Activated CD4-positive, alpha-beta T cell treated with anti-CD3 and anti-CD28 coated beads, Interleukin-2, amount 50 U/mL, for 1 hour (primary cell): Measurements from ENCODE around the gene SLC23A2.
A peak's percentile ranks its signal among the peaks of the same experiment; 100 is the strongest.
"Not testable (repeated sequence)": the region's sequence is repeated elsewhere in the genome, so short reads cannot be mapped to it uniquely, and the experiment has no call there.

Source experiments
- DNase-seq: peaks from one replicate; pipeline ENCODE4 v3.0.0-alpha.2; 2020

SLC23A2 gene

GRCh38 chr20:4898282-4899244, 102.7 kb downstream of the SLC23A2 start:
- no peak for DNase-seq

- no peak for DNase-seq
Measured at GRCh38 chr20:4897600-4897999, 103.7 kb downstream of the SLC23A2 start.

DNA sequence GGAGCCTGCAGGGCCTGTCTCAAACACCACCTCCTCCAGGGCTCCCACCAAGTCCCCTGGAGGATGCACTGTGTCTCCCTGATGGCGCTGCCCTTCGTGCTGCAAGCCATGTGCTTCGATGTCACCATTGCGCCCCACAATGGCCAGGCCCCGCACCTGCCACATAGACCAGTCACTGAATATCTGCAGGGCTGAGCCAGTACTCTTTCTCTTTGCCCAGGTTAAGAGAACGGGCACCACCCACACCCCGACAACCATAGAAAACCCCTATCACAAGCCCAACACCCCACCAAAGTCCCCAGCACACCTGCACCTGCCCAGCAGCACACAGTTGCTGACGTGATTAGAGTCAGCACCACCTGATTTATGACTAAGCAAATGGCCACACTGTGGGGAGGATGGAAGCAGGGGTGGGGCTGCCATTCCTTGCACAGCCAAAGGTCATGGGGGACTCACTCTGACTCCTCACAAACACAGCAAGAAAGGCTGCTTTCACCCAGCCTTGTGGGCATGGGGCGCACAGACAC, 104.3 kb downstream of the SLC23A2 start:
- peak; percentile 4 for DNase-seq

DNA sequence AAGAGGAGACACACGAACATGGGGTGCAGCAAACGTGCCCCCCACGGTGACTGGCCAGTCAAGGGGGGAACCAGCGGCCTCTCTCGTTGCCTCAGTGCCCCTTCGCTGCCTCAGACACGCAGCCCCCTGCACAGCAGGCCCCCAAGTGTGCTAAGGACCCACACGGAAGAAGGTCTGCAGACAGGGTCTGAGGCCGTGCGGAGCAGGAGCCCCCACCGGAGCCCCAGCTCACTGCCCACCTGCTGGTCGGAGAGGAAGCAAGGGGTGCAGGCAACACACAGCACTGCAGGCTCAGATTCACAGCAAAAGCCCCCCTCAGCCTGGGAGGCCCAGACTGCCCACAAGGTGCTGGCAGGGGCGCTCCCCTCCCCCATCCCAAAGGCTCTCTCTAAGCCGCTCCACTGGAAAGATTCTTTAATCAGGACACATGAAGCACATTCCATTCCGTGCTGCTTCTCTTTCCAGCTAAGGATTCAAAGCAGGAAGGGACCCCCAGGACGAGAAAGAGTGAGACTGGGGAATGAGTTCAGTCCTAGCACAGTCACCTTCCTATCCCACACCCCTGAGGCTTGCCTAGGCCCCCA, 105.1 kb downstream of the SLC23A2 start:
- DNase-seq: no peak

GRCh38 chr20:4894981-4895381, 106.3 kb downstream of the SLC23A2 start:
- no peak for DNase-seq

GRCh38 chr20:4894409-4894808, 106.9 kb downstream of the SLC23A2 start:
- no peak for DNase-seq

GRCh38 chr20:4893709-4894108, 107.6 kb downstream of the SLC23A2 start:
- no peak for DNase-seq

- no peak for DNase-seq
Measured at GRCh38 chr20:4891997-4892396, 109.3 kb downstream of the SLC23A2 start.

DNA sequence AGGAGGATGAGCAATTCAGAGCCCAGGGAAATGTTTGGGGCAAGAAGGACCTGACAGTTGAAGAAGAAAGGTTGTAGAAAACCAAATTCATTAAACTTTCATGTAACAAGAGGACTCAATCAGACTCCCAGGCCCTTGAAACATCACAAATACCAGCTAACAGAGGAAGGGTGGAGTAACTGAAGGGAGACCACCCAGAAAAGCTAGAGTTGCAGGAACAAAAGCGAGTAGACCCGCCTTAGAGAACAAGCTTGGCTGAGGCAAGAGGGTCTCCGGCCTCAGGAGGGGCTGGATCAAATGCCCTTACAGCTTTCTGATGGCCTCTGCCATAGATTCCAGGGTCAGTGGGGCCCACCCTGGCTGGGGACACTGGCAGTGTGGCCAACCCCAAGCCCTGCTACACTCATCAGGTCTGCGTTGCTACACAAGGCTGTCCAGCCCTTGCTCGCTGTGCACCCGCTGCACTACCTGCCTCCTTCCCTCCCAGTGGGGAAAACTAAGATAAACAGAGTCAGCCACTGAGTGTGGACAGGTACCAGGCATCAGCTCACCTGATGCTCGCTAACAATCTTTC, 110.0 kb downstream of the SLC23A2 start:
- DNase-seq: no peak

GRCh38 chr20:4889446-4889845, 111.9 kb downstream of the SLC23A2 start:
- DNase-seq: no peak

DNA sequence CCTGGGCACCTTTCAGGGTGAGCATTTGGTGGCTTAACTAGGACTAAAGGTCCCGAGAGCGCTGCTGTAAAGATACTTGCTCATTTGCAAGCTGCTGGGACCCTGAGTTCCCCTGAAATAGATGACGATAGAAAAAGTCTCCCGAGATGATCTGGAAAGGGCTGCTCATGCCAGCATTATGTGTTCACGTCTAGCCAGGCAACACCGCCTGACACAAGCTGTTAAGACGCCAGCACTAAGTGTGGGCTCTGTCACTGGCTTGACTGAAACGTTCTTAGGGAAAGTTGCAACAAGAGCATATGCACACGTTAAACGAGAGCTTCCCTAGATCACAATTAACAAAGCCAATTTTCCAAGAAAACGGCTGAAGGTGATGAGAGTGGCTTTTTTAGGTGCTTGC, 113.7 kb downstream of the SLC23A2 start:
- no peak for DNase-seq

GRCh38 chr20:4886771-4887527, 114.4 kb downstream of the SLC23A2 start:
- DNase-seq: no peak

GRCh38 chr20:4885877-4886276, 115.4 kb downstream of the SLC23A2 start:
- DNase-seq: no peak

- DNase-seq: no peak
Measured at GRCh38 chr20:4883546-4883945, 117.8 kb downstream of the SLC23A2 start.

GRCh38 chr20:4883051-4883450, 118.3 kb downstream of the SLC23A2 start:
- no peak for DNase-seq

DNA sequence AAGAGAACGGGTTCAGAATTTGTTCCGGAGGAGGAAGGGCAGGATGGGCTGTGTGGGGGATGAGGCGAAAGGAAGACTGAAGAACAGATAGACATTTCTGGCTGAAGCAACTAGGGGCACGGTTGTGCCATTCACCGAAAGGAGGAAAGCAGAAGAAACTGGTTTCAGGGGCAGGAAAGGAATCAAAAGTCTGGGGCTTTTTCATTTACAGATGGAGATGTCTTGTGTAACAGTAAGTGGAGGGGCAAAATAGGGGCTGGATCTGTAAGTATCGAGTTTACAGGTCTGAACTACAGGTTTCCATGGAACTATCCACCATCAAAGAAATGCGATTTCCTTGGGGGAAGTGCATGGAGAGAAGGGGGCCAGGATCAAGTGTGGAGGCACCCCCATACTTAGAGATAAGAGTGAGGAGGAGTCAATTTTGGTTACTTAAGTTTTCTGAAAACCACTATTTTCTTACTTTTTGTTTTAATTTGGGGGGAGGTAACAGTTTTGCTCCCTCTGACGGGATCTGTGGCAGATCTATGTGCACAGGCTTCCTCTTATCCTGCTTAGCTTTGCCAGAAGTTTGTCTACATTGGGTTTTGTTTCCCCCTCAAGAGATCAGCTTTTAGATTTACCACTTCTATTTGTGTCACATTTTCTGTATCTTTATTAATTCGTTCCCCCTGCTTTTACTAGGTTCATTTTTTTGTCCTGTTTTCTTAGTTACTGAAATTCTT, 120.1 kb downstream of the SLC23A2 start:
- no peak for DNase-seq

- no peak for DNase-seq
Measured at GRCh38 chr20:4880051-4880450, 121.3 kb downstream of the SLC23A2 start.

GRCh38 chr20:4878099-4878498, 123.2 kb downstream of the SLC23A2 start:
- not testable (repeated sequence) for DNase-seq

DNA sequence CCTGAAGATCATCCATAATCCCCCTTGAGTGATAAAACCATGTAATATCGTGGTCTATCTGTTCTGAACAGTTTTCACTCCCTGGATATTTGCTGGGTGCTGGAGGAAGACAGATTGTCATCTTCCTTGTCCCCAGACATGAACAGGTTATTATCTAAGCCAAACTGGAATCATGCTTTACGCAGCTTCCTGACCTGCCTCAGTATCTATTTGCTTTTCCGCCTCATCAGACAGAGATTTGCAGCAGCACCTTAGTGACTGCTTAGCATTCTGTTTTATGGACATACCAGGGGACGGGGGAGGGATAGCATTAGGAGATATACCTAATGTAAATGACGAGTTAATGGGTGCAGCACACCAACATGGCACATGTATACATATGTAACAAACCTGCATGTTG, 124.6 kb downstream of the SLC23A2 start:
- no peak for DNase-seq

DNA sequence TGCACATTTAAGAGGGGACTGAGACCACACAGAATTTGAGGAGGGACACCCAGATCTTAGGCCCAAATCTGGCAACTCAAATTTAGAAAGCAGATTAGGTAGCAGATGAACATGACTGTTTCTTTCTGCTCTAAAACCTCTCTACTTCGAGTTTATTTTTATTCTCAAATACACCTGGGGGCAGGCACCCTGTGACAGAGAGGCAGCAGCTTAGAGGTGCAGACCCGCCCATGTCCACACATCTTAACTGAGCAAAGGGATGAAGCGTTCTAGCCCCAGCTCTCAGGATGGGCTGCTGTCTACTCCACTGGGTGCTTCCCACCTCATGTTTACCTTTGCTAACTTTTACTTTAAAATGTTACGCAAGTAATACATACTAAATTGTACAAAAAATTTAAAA, 125.0 kb downstream of the SLC23A2 start:
- no peak for DNase-seq

- no peak for DNase-seq
Measured at GRCh38 chr20:4875578-4876067, 125.7 kb downstream of the SLC23A2 start.

GRCh38 chr20:4873396-4873795, 127.9 kb downstream of the SLC23A2 start:
- no peak for DNase-seq
